HUDEP-2 (cell line): ENCODE results near the gene RBM20.

Source experiments
- DNase-seq, 76 experiments: peaks; one replicate each; lab custom pipeline; 2025; ENCODE audit not compliant: unreplicated experiment in 76 of 76; lab: John Stamatoyannopoulos, UW

The RBM20 gene

GRCh38 chr10:110671788-110672579 is 27.8 kb downstream of the RBM20 start:
- DNase-seq: peak in 71 of 76 experiments; percentile 13 to 79 (median 59)

- peak in 2 of 76 experiments; percentile 38 to 54 for DNase-seq
These were observed 28.4 kb downstream of the RBM20 start for GRCh38 chr10:110672580-110672919.

DNA sequence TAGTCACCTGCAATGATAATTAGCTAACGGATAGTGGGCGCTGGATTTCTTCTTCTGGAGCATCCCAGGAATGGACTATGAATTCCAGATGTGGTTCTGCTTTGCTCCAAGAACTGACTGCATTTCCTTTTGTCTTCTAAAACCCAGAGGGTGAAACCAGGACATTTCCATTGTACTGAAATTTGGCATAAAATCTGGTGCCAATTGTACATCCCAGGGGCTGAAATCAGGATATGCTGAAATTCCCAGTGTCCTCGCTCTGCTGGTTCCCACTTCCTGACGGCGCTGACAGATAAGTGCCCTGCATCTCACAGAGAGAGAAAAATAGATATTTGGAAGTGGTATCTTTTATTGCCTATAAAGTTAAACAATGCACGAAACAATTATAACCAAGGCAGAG is 31.9 kb downstream of the RBM20 start:
- DNase-seq: no peak

DNA sequence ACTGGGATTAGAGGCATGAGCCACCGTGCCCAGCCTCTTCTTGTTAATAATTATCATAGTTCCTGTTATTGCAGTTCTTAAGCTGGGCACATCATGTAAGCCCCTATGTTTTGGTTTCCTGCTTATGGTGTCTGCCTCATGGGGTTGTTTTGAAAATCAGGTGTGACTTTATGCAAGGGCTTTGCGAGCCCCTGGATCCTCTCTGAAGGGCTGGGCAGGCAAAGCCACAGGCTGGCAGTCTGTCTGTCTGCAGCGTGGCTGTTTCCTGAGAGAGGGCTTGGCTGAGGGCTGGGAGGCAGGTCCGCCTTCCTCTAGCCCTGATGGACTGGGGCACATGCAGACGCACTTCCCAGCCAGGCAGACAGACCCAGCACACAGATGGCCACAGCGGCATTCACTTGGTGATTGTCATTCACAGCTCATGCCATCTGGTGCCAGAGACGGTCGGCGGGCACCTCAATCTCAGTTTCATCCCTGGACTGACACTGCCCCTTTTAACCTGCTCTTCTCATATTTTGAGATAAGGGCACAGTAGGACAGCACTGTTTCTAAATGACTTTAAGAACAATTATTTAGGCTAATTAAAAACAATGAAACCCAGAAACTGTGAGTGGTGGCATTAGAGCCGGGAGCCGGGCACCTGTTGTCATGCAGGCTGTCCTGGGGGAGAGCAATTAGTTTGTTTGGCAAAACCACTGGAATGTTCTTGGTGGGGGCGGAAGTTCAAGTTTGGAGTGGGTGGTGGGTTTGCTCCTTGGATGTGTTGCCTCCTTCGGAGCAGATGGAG is 35.5 kb downstream of the RBM20 start:
- DNase-seq: no peak

DNA sequence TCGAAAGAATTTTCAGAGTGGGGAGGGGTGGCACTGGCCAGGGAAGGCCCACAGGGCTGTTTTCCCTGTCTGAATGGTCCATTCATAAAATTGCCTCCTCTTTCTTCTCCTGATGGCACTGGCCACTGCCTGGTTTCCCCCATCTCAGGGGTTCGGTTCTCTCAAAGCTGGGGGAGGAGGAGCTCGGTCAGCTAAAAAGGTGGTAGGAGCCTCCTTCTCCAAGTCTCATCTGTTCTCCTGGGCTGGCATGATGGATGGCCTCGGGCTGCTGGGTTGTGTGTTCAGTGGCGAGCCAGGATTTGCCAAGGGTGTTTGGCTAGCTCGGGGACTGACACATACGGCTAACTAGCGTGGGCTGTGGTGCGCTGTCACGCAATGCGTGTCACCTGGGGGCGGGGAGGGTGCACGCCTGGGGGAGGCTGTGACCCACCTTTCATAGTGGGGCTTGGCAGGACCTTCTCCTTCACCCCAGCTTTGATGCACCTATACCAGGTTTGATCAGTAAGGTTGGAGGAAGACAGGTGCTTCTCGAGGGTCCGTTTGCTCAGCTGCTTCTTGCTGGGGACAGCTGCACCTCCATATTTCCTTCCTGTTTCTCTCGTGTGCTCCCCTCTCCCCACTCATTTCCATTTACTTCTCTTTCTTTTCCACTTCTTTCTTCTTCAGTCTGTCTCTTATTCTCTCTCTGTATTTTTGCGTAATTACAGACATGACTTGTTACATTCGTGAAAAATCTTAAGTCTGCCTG is 36.3 kb downstream of the RBM20 start:
- DNase-seq: no peak

- peak in 23 of 76 experiments; percentile 1 to 42 (median 12) for DNase-seq
These were observed 37.0 kb downstream of the RBM20 start for GRCh38 chr10:110681023-110681681.

GRCh38 chr10:110682348-110682747 is 38.2 kb downstream of the RBM20 start:
- no peak for DNase-seq

DNA sequence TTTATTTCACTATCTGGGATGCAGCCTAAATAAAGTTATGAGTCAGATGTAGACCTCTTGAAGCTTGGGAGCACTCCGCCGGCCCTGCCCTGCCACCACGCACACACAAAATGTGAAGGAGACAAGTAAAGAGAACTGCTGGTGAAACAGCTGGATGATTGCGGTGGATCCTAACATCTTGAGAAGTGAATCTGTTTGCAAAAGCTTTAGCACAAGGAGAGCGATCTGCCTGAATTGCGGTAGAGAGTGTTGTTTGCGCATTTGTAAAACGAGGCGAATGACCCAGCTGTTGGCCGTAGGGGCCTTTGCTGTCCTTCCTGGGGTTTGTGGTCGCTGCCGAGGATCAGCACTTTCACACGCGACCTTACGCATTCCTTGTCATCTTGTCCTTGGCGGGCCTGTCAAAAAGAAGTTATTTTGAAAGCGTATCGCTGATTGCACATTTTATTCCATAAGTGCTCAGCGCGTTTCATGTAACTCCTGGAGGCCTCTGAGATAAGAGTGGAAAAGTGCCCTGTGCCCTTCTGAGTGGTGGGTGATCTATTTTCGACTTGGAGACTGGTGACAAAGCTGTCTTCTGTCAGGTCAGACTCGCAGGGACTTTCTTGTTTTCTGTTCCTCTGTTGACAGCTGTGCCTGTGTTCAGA is 40.8 kb downstream of the RBM20 start:
- peak in 1 of 76 experiments; percentile 3 for DNase-seq

GRCh38 chr10:110686047-110686446 is 41.9 kb downstream of the RBM20 start:
- no peak for DNase-seq

GRCh38 chr10:110686949-110687348 is 42.8 kb downstream of the RBM20 start:
- no peak for DNase-seq

GRCh38 chr10:110687400-110687799 is 43.3 kb downstream of the RBM20 start:
- no peak for DNase-seq

GRCh38 chr10:110691139-110691538 is 47.0 kb downstream of the RBM20 start:
- no peak for DNase-seq

- DNase-seq: no peak
These were observed 50.1 kb downstream of the RBM20 start for GRCh38 chr10:110694263-110694662.

- no peak for DNase-seq
These were observed 50.8 kb downstream of the RBM20 start for GRCh38 chr10:110694820-110695538.

DNA sequence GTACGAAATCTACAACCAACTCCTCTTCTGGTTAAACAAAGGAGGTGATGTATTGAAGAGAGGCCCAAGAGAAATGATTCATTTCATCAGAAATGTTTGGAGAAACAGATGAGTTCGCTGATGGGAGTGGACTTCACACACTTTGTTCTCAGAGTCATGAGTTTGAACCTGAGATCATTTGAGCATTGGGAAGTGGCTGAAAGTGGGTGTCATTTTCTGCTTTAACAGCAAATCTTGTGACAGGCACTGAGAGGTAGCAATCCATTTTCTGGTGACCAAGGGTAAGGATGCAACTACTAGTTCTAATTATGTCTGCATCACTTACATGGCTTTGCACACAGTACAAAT is 51.4 kb downstream of the RBM20 start:
- no peak for DNase-seq

- DNase-seq: no peak
These were observed 52.3 kb downstream of the RBM20 start for GRCh38 chr10:110696436-110696835.

- no peak for DNase-seq
These were observed 54.2 kb downstream of the RBM20 start for GRCh38 chr10:110698340-110698739.

GRCh38 chr10:110698782-110699201 is 54.7 kb downstream of the RBM20 start:
- DNase-seq: no peak

GRCh38 chr10:110699859-110700468 is 55.8 kb downstream of the RBM20 start:
- no peak for DNase-seq
